ENCODE data around the gene PROB1. TPM values are rescaled to one million over a fixed set of nuclear protein-coding genes. Genes with fewer than 3 reads are reported as not detected.

Gene PROB1
- total and polyA plus RNA-seq, 2 of the 13 experiments (the other 11 are each of a cell fraction or from before 2014, with no cell fraction given), result 0.69 to 1.1 TPM

- TF ChIP-seq ETS1 (CRISPR knock-in tag; IDR thresholded peaks at IDR 0.05), result no peak
- no peak for TF ChIP-seq MAFG (CRISPR knock-in tag; IDR thresholded peaks at IDR 0.05)
- TF ChIP-seq TBL1XR1 (IDR thresholded peaks at IDR 0.05; ENCODE audit: borderline replicate concordance, low read length, partially characterized antibody), result no peak
Observed at GRCh38 chr5:139378941-139379361, 16.0 kb downstream of the PROB1 start (continued).

- H3K9me3 ChIP-seq (ENCODE audit: low read length), result no peaks in the 10 kb centered on the region
- H3K27ac ChIP-seq (ENCODE audit: extremely low read length, insufficient read depth, low read length), result no peak overlapping the region
- H3K79me2 ChIP-seq (ENCODE audit: insufficient read depth, low read length), result peaks cover 6% of the 10 kb centered on the region
- no peaks in the 10 kb centered on the region for H4K20me1 ChIP-seq (ENCODE audit: insufficient read depth, low read length)
- TF ChIP-seq NR3C1 (CRISPR knock-in tag; IDR thresholded peaks at IDR 0.05), result no peak
- TF ChIP-seq HDAC1 (CRISPR knock-in tag; IDR thresholded peaks at IDR 0.05), result no peak
- TF ChIP-seq ZNF326 (CRISPR knock-in tag; IDR thresholded peaks at IDR 0.05; ENCODE audit: borderline replicate concordance), result no peak
- TF ChIP-seq CBX5 (CRISPR knock-in tag; IDR thresholded peaks at IDR 0.05; ENCODE audit: borderline replicate concordance), result no peak
- no peak for TF ChIP-seq SP4 (CRISPR knock-in tag; IDR thresholded peaks at IDR 0.05)
- TF ChIP-seq HDAC2 (CRISPR knock-in tag; IDR thresholded peaks at IDR 0.05), result no peak
- no peak for TF ChIP-seq ZNF230 (CRISPR knock-in tag; IDR thresholded peaks at IDR 0.05)
- TF ChIP-seq ZBTB3 (CRISPR knock-in tag; IDR thresholded peaks at IDR 0.05; ENCODE audit: borderline replicate concordance, low read depth), result no peak
- TF ChIP-seq ZNF556 (CRISPR knock-in tag; IDR thresholded peaks at IDR 0.05; ENCODE audit: borderline replicate concordance), result no peak
- no peak for TF ChIP-seq ZMAT5 (CRISPR knock-in tag; IDR thresholded peaks at IDR 0.05; ENCODE audit: borderline replicate concordance, low read depth)
- TF ChIP-seq ZNF589 (CRISPR knock-in tag; conservative IDR thresholded peaks at IDR 0.05), result no peak
- no peak for TF ChIP-seq MYNN (CRISPR knock-in tag; IDR thresholded peaks at IDR 0.05; ENCODE audit: low read depth)
- no peak for TF ChIP-seq ZNF335 (CRISPR knock-in tag; IDR thresholded peaks at IDR 0.05)
- H3K27me3 ChIP-seq (ENCODE audit: control insufficient read depth in 1 of 2, insufficient read depth in 2 of 2, low read length in 2 of 2), result no peaks in the 10 kb centered on the region
- WGBS (ENCODE audit: low lambda C conversion rate), result 97% methylated on average over 40 of the region's 47 CpGs
- ChIA-PET POLR2A (no interaction called here), CTCF (ENCODE audit: low intra/inter-chr PET ratio, low total read pairs) (no interaction called here)
- H3K36me3 ChIP-seq (replicated peaks in 1 of 2; ENCODE audit: control insufficient read depth in 1 of 2, insufficient read depth in 2 of 2, low read length in 2 of 2), result peaks cover 0 to 5% of the 10 kb centered on the region in 2 experiments; a peak in 2 of 5 replicates
- intact Hi-C loops (cut with micrococcal nuclease; ENCODE audit: unreplicated experiment), result no loop called here
- H3K4me3 ChIP-seq (replicated peaks in 1 of 3; ENCODE audit: insufficient read depth in 1 of 3, low read depth in 2 of 3, low read length in 3 of 3), result no peak overlapping the region
- ATAC-seq (no peak), FAIRE-seq (no peak), DNase-seq (ENCODE audit: low spot score) (no peak)
- peaks cover 29% of the 10 kb centered on the region for H3K4me1 ChIP-seq (ENCODE audit: insufficient read depth, low read length)
- H3K4me2 ChIP-seq (ENCODE audit: low read depth, low read length), result no peak overlapping the region
- BruUV-seq (replicated peaks), result no TSS peak
- no peak overlapping the region for H2AFZ ChIP-seq (ENCODE audit: low read length)
- in situ Hi-C loops (cut with HindIII; ENCODE audit: extremely low pct_ligation_motif_present, low pct_unique_long_range_greater_than_20kb), result no loop called here
- H3K9ac ChIP-seq (ENCODE audit: insufficient read depth, low read depth, low read length), result no peak overlapping the region
Observed at GRCh38 chr5:139378101-139378825, 16.6 kb downstream of the PROB1 start.
